ENCODE data around the gene PPAT.

- no peak for TF ChIP-seq EZH2phosphoT487 (IDR thresholded peaks at IDR 0.05; ENCODE audit: insufficient read depth, low read depth)
- no peak for TF ChIP-seq EZH2 (IDR thresholded peaks at IDR 0.05; ENCODE audit: insufficient read depth, poor library complexity, severe bottlenecking)
These were observed 45.9 kb downstream of the PPAT start for GRCh38 chr4:56389558-56389957.

Data from GM23248 (cell line).